ENCODE data around the gene HSP90AB1.

The HSP90AB1 gene

DNA sequence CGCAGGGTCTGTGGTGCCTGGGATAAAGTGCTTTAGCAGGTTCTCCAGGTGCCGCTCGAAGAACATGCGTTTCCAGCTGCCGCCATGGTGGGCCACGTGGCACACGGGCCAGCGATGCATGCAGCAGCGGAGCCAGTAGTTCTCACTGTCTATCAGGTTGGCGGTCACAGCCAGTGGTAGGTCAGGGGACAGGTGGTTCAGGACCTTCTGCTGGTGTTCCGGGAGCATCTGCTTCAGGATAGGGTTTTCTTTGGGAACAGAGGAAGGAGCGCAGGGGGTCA is 39.3 kb downstream of the HSP90AB1 start:
- in situ Hi-C loops (cut with HindIII; ENCODE audit: low pct_unique_long_range_greater_than_20kb, low sequenced_read_pairs): no loop called here
- no peak for DNase-seq (ENCODE audit: low read depth in 1 of 2, low spot score in 1 of 2)
- TF ChIP-seq JUND (IDR thresholded peaks at IDR 0.05; ENCODE audit: low read depth): no peak

GRCh38 chr6:44286747-44287146 is 39.8 kb downstream of the HSP90AB1 start:
- in situ Hi-C loops (cut with HindIII; ENCODE audit: low pct_unique_long_range_greater_than_20kb, low sequenced_read_pairs): no loop called here
- DNase-seq (ENCODE audit: low read depth in 1 of 2, low spot score in 1 of 2): no peak
- no peak for TF ChIP-seq JUND (IDR thresholded peaks at IDR 0.05; ENCODE audit: low read depth)

DNA sequence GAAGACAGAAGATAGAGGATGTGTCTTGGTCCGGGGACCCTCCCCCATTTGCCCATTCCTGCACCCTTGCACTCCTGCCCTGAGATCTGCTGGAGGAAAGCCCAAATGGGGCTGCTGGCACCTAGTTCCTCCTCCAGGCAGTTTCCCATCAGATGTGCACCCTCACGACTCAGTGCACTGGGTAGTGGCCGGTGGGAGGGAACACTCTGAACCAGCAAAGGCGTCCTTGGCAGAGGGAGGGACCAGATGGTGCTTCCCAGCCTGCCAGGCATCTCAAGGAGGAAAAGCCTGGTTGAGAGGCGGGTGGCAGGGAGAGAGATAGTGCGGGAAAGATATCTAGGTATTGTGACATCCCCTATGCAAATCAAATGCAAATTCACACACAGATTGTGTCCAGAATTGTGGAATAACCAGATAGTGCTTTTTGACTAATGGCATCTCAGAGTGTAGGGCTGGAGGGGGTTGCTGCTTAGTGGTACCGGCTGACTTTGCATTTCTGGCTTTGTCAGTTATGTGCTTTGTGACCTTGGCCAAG is 42.9 kb downstream of the HSP90AB1 start:
- DNase-seq (ENCODE audit: low read depth in 1 of 2, low spot score in 1 of 2): no peak
- no peak for TF ChIP-seq JUND (IDR thresholded peaks at IDR 0.05; ENCODE audit: low read depth)
- in situ Hi-C loops (cut with HindIII; ENCODE audit: low pct_unique_long_range_greater_than_20kb, low sequenced_read_pairs): no loop called here

DNA sequence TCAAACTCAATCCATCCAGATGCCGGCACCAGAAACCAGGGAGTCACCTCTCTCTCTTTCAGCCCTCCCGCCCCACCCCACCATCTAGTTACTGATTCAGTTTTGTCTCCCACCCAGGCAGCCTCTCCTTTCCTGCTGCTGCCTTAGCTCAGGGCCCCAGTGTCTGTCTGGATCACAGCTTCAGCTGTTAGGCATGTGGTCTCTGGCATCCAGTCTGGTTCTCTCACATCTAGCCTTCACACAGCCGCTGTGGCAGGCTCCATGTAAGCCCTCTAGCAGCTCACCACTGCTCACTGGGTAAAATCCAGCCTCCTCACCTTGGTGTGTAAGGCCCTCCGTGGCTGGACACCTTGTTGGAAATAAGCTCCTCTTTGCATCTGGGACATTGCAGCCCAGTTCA is 44.9 kb downstream of the HSP90AB1 start:
- no peak for DNase-seq (ENCODE audit: low read depth in 1 of 2, low spot score in 1 of 2)
- in situ Hi-C loops (cut with HindIII; ENCODE audit: low pct_unique_long_range_greater_than_20kb, low sequenced_read_pairs): no loop called here

GRCh38 chr6:44292661-44293365 is 45.9 kb downstream of the HSP90AB1 start:
- TF ChIP-seq JUND (IDR thresholded peaks at IDR 0.05; ENCODE audit: low read depth): no peak
- in situ Hi-C loops (cut with HindIII; ENCODE audit: low pct_unique_long_range_greater_than_20kb, low sequenced_read_pairs): no loop called here
- DNase-seq (ENCODE audit: low read depth in 1 of 2, low spot score in 1 of 2): no peak

More for the DNA sequence above, 44.9 kb downstream of the HSP90AB1 start:
- TF ChIP-seq JUND (IDR thresholded peaks at IDR 0.05; ENCODE audit: low read depth): no peak

DNA sequence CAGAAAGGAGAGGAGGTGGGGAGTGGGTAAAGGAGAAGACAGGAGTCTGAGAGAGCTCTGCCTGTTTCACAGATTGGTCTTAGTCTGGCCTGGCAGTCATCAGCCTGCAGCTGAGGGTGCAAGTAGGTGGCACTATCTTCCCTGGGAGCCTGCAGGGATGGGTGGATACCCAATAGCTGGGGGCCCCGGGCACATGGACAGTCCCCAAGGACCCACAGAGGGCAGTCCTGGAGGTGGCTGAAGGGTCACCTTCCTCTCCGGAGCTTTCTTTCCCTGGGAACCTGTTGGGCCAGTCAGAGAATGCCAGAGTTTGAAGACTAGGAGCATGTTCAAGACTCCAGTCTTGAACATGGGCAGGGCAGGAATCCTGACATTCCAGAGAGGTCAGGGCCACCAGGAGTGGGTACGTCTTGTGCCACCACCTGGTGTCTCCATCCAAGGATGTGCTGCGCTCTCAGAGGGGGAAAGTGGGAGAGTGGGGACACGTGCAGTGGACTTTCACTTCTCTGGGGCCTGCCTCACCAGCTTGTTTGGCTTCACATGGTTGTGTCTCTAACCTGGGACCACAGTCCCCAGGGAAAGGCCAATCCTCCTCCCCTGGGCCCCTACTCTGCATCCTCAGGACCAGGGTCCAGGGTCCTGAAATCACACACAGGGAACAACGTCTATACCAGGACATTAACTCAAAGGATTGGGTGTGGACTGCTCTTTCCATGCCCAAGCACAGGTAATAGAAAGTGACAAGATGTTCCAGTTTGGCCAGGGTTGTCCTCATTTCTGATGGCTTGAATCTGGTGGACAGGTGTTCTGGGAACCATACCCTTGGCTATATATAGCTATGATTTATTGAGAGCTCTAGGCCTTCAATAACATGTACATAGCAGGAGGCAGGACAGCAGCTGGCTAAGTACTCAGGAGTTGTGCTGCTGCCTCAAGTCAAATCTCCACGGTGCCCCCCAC is 48.2 kb downstream of the HSP90AB1 start:
- DNase-seq (ENCODE audit: low read depth in 1 of 2, low spot score in 1 of 2): no peak
- TF ChIP-seq JUND (IDR thresholded peaks at IDR 0.05; ENCODE audit: low read depth): no peak
- in situ Hi-C loops (cut with HindIII; ENCODE audit: low pct_unique_long_range_greater_than_20kb, low sequenced_read_pairs): no loop called here

DNA sequence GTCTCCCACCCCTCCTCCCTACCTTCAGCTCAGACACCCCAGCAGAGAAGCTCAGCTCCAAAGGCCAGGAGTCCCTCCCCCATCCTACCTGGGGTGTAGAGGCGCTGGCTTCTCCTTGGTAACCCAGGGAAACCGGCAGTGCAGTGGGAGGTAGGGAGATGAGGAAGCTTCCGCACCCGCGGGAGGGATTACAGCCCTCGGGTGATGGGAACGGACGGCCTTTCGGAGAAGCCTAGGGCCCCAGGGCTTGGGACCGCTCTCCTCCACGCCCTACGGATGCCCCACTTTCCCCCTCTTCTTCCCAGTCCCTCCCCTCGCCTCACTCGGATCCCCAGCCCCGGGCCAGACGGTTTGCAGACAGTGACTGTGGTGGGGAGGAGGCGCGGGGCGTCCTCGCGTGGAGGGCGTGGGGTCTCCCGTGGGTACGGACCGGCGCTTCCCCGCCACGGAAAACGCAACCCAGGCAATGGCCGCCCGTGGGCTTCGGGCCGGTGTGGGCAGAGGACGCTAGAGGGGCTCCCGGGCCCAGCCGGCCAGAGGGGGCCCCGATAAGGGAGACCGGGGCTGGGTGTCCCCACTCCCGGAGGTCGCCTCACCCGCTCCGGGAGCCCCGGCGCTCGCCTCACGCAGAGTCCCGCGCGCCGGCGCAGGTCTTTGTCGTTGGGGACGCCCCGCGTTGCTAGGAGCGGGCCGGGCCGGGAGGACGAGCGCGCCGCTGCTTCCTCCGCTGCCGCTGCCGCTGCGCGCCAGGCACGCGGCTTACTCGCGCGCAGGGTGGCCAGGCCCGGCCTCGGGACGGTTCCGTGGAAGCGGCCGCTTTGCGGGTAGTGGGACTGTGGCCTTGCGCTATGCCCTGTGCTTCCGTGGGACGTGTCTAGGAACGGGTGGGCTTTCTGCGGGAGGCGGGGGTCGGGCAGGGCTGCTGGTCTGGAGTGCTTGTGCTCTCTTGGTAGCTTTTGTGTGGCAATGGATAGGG is 50.5 kb downstream of the HSP90AB1 start:
- peak; percentile 57 to 60 for DNase-seq (ENCODE audit: low read depth in 1 of 2, low spot score in 1 of 2)
- no peak for TF ChIP-seq JUND (IDR thresholded peaks at IDR 0.05; ENCODE audit: low read depth)
- in situ Hi-C loops (cut with HindIII; ENCODE audit: low pct_unique_long_range_greater_than_20kb, low sequenced_read_pairs): no loop called here

DNA sequence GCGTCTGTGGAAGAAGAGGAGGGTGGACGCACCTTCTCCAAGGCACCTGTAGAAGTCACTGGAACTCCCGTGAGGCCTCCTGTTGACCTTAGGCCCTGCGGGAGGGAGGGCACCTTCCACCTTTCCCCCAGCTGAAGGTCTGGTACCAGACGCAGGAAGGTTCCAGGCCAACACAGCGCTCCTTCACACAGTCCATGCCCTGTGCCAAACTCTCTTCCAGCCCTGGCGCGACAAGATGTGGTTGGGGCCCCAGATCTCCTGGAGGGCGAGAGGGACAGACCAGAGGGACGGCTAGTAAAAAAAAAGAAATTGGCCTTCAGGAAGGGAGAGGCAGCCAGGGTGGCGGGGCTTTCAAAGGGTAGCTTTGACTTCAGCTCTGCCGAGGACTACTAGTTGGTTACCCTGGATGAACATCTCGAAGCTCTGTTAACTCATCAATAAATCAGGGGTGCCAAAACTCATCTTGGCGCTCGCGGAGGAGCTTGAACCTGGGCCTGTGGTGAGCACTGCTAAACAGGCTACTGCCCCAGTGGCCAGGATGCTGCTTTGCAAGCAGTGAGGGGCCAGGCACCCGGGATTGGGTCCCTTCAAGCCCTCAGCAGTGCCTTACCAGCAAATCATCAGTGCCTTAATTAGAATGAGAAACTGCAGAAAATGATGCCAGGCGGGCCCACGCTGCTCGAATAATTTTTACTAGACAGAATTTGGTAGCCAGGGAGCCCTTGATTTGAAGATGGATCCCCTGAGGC is 51.3 kb downstream of the HSP90AB1 start:
- in situ Hi-C loops (cut with HindIII; ENCODE audit: low pct_unique_long_range_greater_than_20kb, low sequenced_read_pairs): no loop called here
- DNase-seq (ENCODE audit: low read depth in 1 of 2, low spot score in 1 of 2): no peak
- no peak for TF ChIP-seq JUND (IDR thresholded peaks at IDR 0.05; ENCODE audit: low read depth)

- DNase-seq (ENCODE audit: low read depth in 1 of 2, low spot score in 1 of 2): no peak
- in situ Hi-C loops (cut with HindIII; ENCODE audit: low pct_unique_long_range_greater_than_20kb, low sequenced_read_pairs): no loop called here
- TF ChIP-seq JUND (IDR thresholded peaks at IDR 0.05; ENCODE audit: low read depth): no peak
Observed at GRCh38 chr6:44298864-44299263, 52.0 kb downstream of the HSP90AB1 start.

DNA sequence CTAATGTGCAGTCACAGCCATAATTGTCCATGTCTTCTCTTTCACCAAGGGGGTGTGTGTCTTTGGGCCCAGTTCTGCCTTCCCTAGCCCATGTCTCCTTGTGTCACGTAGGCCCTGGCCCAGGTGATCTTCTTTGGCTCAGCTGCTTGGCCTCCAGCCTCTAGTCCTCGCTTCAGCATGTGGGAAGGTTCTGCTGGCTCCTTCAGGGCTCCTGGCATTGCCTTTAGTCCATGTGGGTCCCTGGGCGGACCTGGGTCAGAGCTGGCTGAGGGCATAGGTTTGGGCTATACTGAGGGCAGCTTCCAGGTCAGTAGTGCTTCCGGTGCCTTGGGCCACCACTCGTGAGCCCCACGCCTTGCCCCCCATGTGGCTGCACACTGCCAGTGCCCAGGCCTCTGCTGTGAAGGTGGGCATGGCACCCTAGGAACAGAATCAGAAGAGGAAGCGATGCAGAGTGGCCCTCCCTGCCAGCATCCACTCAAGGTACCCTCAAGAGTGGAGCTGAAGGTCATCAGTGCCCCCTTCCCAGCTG is 53.5 kb downstream of the HSP90AB1 start:
- DNase-seq (ENCODE audit: low read depth in 1 of 2, low spot score in 1 of 2): no peak
- TF ChIP-seq JUND (IDR thresholded peaks at IDR 0.05; ENCODE audit: low read depth): no peak
- in situ Hi-C loops (cut with HindIII; ENCODE audit: low pct_unique_long_range_greater_than_20kb, low sequenced_read_pairs): no loop called here

DNA sequence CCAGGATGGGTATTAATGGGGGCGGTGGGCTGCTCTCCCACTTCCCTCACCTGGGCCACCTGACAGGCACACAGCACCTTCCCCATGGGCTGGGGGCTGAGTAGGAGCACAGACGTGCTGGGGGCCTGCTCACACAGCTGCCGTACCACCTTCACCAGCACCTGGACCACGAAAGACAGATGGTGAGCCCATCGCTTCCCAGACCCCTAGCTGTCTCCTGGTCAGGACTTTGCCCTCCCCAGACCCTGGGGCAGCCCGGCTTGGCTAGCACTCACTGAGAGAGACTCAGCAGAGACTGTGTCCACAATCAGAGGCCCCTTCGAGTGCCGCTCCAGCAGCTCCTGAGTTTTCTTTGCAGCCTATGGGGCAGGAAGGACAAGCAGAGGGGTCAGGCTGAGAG is 54.2 kb downstream of the HSP90AB1 start:
- DNase-seq (ENCODE audit: low read depth in 1 of 2, low spot score in 1 of 2): no peak
- no peak for TF ChIP-seq JUND (IDR thresholded peaks at IDR 0.05; ENCODE audit: low read depth)
- in situ Hi-C loops (cut with HindIII; ENCODE audit: low pct_unique_long_range_greater_than_20kb, low sequenced_read_pairs): no loop called here
